Measurements from ENCODE around the gene CRB1. TPM values are rescaled to one million over a fixed set of nuclear protein-coding genes. Genes with fewer than 3 reads are reported as not detected.

The CRB1 gene
- total and polyA plus RNA-seq, 2 experiments from 2014 or later = 0.54 to 0.57 TPM

DNA sequence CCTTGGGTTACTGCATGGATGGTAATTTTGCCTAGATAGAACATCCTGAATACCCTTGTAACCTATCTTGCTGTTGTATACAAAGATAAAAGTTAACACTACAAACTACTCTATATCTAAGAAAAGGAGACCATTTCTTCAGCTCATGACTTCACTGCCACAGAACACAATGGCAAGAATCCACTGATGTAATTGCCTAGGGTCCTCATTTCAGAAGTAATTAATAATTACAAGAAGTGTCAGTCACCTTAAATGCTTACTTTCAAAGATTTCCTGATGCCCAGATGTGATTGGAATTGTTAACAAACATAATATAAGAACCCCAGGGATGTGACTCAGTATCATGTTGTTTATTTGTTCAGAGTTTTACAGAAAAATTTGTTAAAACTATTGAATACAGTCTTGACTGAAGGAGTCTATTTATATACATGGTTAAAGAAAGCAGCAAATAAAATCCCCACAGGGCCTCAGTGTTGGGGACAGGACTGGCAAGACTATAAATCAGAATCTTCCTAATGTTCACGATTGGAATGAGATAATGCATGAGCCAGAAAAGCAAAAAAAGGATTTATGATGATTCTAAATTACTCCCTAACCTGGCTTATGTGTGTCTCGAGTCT lies 83.9 kb downstream of the CRB1 start:
- Histone ChIP-seq H3K4me1 (ENCODE audit: low read depth) (no peaks in the 10 kb centered on the region), H3K27me3 (no peaks in the 10 kb centered on the region), H3K4me3 (no peak overlapping the region), H3K27ac (no peak overlapping the region), H3K36me3 (no peaks in the 10 kb centered on the region), H3K9me3 (ENCODE audit: low read depth) (no peaks in the 10 kb centered on the region)
- no peak for DNase-seq (ENCODE audit: low read depth in 1 of 2, low spot score in 1 of 2)
- TF ChIP-seq, protein P1, sequence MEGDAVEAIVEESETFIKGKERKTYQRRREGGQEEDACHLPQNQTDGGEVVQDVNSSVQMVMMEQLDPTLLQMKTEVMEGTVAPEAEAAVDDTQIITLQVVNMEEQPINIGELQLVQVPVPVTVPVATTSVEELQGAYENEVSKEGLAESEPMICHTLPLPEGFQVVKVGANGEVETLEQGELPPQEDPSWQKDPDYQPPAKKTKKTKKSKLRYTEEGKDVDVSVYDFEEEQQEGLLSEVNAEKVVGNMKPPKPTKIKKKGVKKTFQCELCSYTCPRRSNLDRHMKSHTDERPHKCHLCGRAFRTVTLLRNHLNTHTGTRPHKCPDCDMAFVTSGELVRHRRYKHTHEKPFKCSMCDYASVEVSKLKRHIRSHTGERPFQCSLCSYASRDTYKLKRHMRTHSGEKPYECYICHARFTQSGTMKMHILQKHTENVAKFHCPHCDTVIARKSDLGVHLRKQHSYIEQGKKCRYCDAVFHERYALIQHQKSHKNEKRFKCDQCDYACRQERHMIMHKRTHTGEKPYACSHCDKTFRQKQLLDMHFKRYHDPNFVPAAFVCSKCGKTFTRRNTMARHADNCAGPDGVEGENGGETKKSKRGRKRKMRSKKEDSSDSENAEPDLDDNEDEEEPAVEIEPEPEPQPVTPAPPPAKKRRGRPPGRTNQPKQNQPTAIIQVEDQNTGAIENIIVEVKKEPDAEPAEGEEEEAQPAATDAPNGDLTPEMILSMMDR (IDR thresholded peaks at IDR 0.05; ENCODE audit: low read depth, low read length) = no peak

DNA sequence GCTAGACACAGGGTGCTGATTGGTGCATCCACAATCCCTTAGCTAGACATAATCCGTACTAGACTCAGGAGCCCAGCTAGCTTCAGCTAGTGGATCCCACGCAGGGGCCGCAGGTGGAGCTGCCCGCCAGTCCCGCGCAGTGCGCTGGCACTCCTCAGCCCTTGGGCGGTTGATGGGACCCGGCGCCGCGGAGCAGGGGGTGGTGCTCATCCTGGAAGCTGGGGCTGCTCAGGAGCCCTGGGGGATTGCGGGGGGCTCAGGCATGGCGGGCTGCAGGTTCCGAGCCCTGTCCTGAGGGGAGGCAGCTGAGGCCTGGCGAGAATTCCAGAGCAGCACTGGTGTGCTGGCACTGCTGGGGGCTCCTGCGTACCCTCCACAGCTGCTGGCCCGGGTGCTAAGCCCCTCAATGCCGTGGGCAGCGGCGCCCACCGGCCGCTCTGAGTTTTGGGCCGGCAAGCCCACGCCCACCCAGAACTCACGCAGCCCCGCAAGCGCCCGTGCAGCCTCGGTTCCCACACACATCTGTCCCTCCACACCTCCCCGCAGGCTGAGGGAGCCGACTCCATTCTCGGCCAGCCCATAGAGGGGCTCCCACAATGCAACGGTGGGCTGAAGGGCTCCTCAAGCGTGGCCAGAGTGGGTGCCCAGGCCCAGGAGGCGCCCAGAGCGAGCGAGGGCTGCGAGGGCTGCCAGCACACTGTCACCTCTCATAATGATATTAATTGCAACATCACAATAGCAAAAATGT lies 87.4 kb downstream of the CRB1 start:
- Histone ChIP-seq H3K4me1 (ENCODE audit: low read depth) (no peaks in the 10 kb centered on the region), H3K27ac (no peak overlapping the region), H3K4me3 (no peak overlapping the region), H3K9me3 (ENCODE audit: low read depth) (no peaks in the 10 kb centered on the region), H3K27me3 (no peaks in the 10 kb centered on the region), H3K36me3 (no peaks in the 10 kb centered on the region)
- TF ChIP-seq, protein P1 (IDR thresholded peaks at IDR 0.05; ENCODE audit: low read depth, low read length) = no peak
- no peak for DNase-seq (ENCODE audit: low read depth in 1 of 2, low spot score in 1 of 2)

DNA sequence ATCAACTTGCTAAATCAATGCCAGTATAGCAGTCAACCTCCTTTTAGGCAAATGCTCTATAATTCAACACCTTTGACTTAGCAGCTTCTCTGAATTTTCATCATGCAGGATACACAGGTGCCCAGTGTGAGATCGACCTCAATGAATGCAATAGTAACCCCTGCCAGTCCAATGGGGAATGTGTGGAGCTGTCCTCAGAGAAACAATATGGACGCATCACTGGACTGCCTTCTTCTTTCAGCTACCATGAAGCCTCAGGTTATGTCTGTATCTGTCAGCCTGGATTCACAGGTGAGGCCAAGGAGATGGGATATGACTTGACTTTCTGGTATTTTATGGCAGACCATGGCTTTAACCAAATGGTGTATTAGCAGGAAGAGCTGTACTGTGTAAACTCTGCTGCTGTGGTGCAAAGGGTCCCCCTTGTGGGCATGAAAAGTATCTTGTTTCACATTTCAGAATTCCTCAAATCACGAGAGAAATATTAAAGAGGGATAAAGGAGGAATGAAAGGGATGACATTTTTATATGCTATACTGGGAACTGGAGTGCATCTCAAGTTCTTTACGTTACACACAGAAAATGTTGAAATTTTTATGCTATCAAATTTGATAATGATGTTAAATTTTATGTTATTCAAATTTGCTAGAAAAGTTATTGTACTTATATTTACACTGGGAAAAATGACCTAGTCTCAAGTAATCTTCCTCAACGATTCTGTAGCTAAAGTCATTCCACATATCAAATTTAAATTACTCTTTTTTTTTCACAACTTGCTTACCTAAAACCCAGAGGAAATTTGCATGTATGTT lies 88.9 kb downstream of the CRB1 start:
- no peaks in the 10 kb centered on the region for H3K27me3 ChIP-seq
- TF ChIP-seq, protein P1 (IDR thresholded peaks at IDR 0.05; ENCODE audit: low read depth, low read length) = peak; percentile 74
- no peak overlapping the region for H3K27ac ChIP-seq
- no peaks in the 10 kb centered on the region for H3K4me1 ChIP-seq (ENCODE audit: low read depth)
- H3K9me3 ChIP-seq (ENCODE audit: low read depth) = no peaks in the 10 kb centered on the region
- peak; percentile 64 to 77 for DNase-seq (ENCODE audit: low read depth in 1 of 2, low spot score in 1 of 2)
- no peaks in the 10 kb centered on the region for H3K36me3 ChIP-seq
- no peak overlapping the region for H3K4me3 ChIP-seq

DNA sequence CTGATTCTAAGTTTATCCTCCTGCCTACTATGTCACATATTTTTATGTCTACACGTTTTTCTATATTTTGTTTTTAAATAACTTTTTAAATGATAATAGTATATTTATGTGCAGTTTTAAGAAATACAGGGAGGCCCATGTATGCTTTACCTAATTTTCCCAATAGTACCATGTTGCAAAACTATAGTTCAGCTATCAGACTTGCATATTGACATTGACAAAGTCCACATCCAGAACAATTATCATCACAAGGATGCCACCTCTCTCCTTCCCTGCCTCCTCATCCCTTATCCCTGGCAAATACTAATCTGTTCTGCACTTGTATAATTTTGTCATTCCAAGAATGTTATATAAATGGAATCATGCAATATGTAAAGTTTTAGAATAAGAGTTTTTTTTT lies 90.9 kb downstream of the CRB1 start:
- no peaks in the 10 kb centered on the region for H3K27me3 ChIP-seq
- no peak for DNase-seq (ENCODE audit: low read depth in 1 of 2, low spot score in 1 of 2)
- no peaks in the 10 kb centered on the region for H3K9me3 ChIP-seq (ENCODE audit: low read depth)
- H3K27ac ChIP-seq = no peak overlapping the region
- H3K4me1 ChIP-seq (ENCODE audit: low read depth) = no peaks in the 10 kb centered on the region
- H3K36me3 ChIP-seq = no peaks in the 10 kb centered on the region
- TF ChIP-seq, protein P1 (IDR thresholded peaks at IDR 0.05; ENCODE audit: low read depth, low read length) = no peak
- H3K4me3 ChIP-seq = no peak overlapping the region

DNA sequence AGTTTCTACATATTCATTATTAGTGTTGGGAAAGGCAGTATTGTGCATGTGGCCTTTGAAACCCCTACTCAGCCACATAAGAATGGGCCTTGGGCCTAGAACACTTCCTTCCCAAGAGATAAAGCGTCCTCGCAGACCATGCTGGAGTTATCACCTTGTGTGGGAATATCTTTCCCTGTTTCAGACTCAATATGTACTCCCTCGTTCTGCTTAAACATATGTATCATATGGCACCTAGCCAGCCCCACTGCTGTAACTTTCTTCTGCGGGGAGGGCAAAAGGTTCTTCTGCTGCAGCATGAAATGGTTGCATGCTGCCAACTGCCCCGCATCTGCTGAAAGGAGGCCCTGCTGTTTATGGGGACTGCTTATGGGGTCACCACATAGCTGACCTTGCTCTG lies 92.0 kb downstream of the CRB1 start:
- H3K9me3 ChIP-seq (ENCODE audit: low read depth) = no peaks in the 10 kb centered on the region
- no peaks in the 10 kb centered on the region for H3K4me1 ChIP-seq (ENCODE audit: low read depth)
- H3K36me3 ChIP-seq = no peaks in the 10 kb centered on the region
- TF ChIP-seq, protein P1 (IDR thresholded peaks at IDR 0.05; ENCODE audit: low read depth, low read length) = no peak
- DNase-seq (ENCODE audit: low read depth in 1 of 2, low spot score in 1 of 2) = peak in 1 of 2 donors; percentile 76
- no peak overlapping the region for H3K27ac ChIP-seq
- no peak overlapping the region for H3K4me3 ChIP-seq
- no peaks in the 10 kb centered on the region for H3K27me3 ChIP-seq

Measured in cardiac muscle cell (in vitro differentiated cells and primary cell).